Neuronal stem cell (in vitro differentiated cells): ENCODE data around the gene TRIOBP.
A peak's percentile ranks its signal among the peaks of the same experiment; 100 is the strongest.

Source experiments
- DNase-seq: peaks from one replicate; pipeline ENCODE4 v3.0.0-alpha.2; 2013; ENCODE audit warnings: low spot score
- H2AFZ ChIP-seq: one replicate; pipeline ENCODE4 v1.6.1; 2013; ENCODE audit warnings: mild to moderate bottlenecking, low read length, inconsistent platforms
- H2AK5ac ChIP-seq: 2 replicates; pipeline ENCODE4 v1.6.1; 2013; ENCODE audit warnings: low read depth, mild to moderate bottlenecking, inconsistent platforms, low read length, moderate library complexity, mixed read lengths
- H2BK120ac ChIP-seq: 2 replicates; pipeline ENCODE4 v1.6.1; 2013; ENCODE audit warnings: low read depth, mild to moderate bottlenecking, inconsistent platforms, low read length, moderate library complexity, mixed read lengths
- H2BK12ac ChIP-seq: one replicate; pipeline ENCODE4 v1.6.1; 2013; ENCODE audit warnings: low read length, inconsistent platforms
- H2BK15ac ChIP-seq: 2 replicates; pipeline ENCODE4 v1.6.1; 2013; ENCODE audit warnings: mild to moderate bottlenecking, low read length, inconsistent platforms, mixed read lengths
- H2BK5ac ChIP-seq: one replicate; pipeline ENCODE4 v1.6.1; 2013; ENCODE audit warnings: inconsistent platforms, mild to moderate bottlenecking, low read length, moderate library complexity
- H3K14ac ChIP-seq: one replicate; pipeline ENCODE4 v1.6.1; 2013; ENCODE audit warnings: low read length, inconsistent platforms
- H3K18ac ChIP-seq: 2 replicates; pipeline ENCODE4 v1.6.1; 2013; ENCODE audit warnings: low read length, inconsistent platforms
- H3K23ac ChIP-seq: 2 replicates; pipeline ENCODE4 v1.6.1; 2013; ENCODE audit warnings: low read depth, mild to moderate bottlenecking, mixed read lengths, low read length, inconsistent platforms; ENCODE audit not compliant: poor library complexity
- H3K27ac ChIP-seq: replicated peaks from 3 replicates; pipeline ENCODE4 v1.5.1; 2013; ENCODE audit warnings: low read length, inconsistent platforms
- H3K27me3 ChIP-seq, 3 experiments: 2 replicates each; pipeline ENCODE4 v1.6.1; 2013; ENCODE audit warnings: low read length in 3 of 3, mild to moderate bottlenecking in 2 of 3, inconsistent platforms in 1 of 3, low read depth in 1 of 3, mixed read lengths in 1 of 3, moderate library complexity in 1 of 3; ENCODE audit not compliant: control insufficient read depth in 3 of 3, insufficient read depth in 3 of 3
- H3K36me3 ChIP-seq, 2 donors: replicated peaks in 1 of 2; 2 replicates each; pipeline ENCODE4 v1.6.1; 2013; ENCODE audit warnings: low read length in 2 of 2; ENCODE audit not compliant: control insufficient read depth in 2 of 2, insufficient read depth in 2 of 2
- H3K4ac ChIP-seq: 2 replicates; pipeline ENCODE4 v1.6.1; 2013; ENCODE audit warnings: inconsistent platforms, mild to moderate bottlenecking, low read length, moderate library complexity
- H3K4me1 ChIP-seq, 2 donors: 1 replicate in 1 of 2; 2 replicates in 1 of 2; pipeline ENCODE4 v1.6.1; 2013; ENCODE audit warnings: low read length in 2 of 2, low read depth in 1 of 2; ENCODE audit not compliant: control insufficient read depth in 2 of 2, insufficient read depth in 1 of 2
- H3K4me2 ChIP-seq: one replicate; pipeline ENCODE4 v1.6.1; 2013; ENCODE audit warnings: mild to moderate bottlenecking, low read length, inconsistent platforms; ENCODE audit not compliant: insufficient read depth, poor library complexity, severe bottlenecking
- H3K4me3 ChIP-seq, 2 donors: 2 replicates each; pipeline ENCODE4 v1.5.1; 2013; ENCODE audit warnings: low read length in 2 of 2, mild to moderate bottlenecking in 2 of 2, inconsistent platforms in 1 of 2, moderate library complexity in 1 of 2
- H3K79me1 ChIP-seq: one replicate; pipeline ENCODE4 v1.6.1; 2013; ENCODE audit warnings: low read depth, mild to moderate bottlenecking, inconsistent platforms, low read length, moderate library complexity
- H3K9ac ChIP-seq: one replicate; pipeline ENCODE4 v1.6.1; 2013; ENCODE audit warnings: mild to moderate bottlenecking, low read depth, low read length, inconsistent platforms; ENCODE audit not compliant: poor library complexity
- H3K9me3 ChIP-seq, 2 donors: replicated peaks in 1 of 2; 2 replicates each; pipeline versions ENCODE3 to v1.6.1; 2013; ENCODE audit warnings: low read length in 2 of 2, mild to moderate bottlenecking in 2 of 2, inconsistent platforms in 1 of 2, low read depth in 1 of 2, mixed read lengths in 1 of 2, moderate library complexity in 1 of 2; ENCODE audit not compliant: control insufficient read depth in 2 of 2, insufficient read depth in 1 of 2
- H4K8ac ChIP-seq: one replicate; pipeline ENCODE4 v1.6.1; 2013; ENCODE audit warnings: low read depth, mild to moderate bottlenecking, inconsistent platforms, low read length, moderate library complexity
- H4K91ac ChIP-seq: one replicate; pipeline ENCODE4 v1.6.1; 2013; ENCODE audit warnings: low read length, low read depth, mild to moderate bottlenecking, inconsistent platforms; ENCODE audit not compliant: poor library complexity
- WGBS, 2 donors: extraction: QIAGEN DNeasy Blood & Tissue Kit; methylation state at CpG; one replicate each; pipeline ENCODE4 v1.1.7; 2013; ENCODE audit warnings: missing lambda C conversion rate in 2 of 2, mixed read lengths in 1 of 2; ENCODE audit not compliant: insufficient read length in 2 of 2, insufficient replicate concordance in 1 of 2; ENCODE audit errors: extremely low coverage in 2 of 2; 5-methylcytosine and 5-hydroxymethylcytosine counted together

Gene TRIOBP

DNA sequence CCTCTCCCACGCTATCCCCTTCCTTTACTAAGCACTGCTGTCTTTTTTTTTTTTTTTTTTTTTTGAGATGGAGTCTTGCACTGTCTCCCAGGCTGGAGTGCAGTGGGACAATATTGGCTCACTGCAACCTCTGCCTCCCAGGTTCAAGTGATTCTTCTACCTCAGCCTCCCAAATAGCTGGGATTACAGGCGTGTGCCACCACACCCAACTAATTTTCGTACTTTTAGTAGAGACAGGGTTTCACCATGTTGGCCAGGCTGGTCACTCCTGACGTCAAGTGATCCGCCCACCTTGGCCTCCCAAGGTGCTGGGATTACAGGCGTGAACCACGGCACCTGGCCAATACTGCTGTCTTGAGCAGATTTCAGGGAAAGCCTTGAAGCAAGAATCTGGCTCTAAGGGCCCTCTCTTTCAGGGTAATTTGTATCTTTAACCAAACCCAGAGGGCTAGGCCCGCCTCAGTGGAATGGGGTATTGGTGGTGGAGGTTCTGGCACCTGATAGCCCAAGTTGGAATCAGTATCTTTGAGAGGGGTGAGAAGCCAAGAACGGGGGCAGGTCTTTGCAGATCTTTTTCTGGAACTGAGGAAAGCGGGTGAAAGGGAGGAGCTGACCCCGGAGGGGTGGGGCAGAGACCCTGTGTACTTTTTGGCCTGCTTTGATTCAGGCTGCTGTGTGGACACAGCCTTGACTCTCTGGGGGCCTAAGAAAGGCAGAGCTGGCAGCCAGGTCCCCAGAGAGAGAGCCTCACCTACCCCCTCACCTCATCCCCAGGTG lies 37.0 kb downstream of the TRIOBP start:
- H3K27me3 ChIP-seq, result no peaks in the 10 kb centered on the region
- H3K9me3 ChIP-seq, result no peaks in the 10 kb centered on the region
- H4K91ac ChIP-seq, result no peak overlapping the region
- H2BK5ac ChIP-seq, result no peak overlapping the region
- H3K14ac ChIP-seq, result no peak overlapping the region
- H3K4me2 ChIP-seq, result no peak overlapping the region
- DNase-seq, result no peak
- H3K23ac ChIP-seq, result no peak overlapping the region
- H3K18ac ChIP-seq, result no peak overlapping the region
- no peak overlapping the region for H2BK15ac ChIP-seq
- H2BK120ac ChIP-seq, result no peak overlapping the region
- H3K4me3 ChIP-seq, result no peak overlapping the region
- H3K36me3 ChIP-seq, result peaks cover 0 to 4% of the 10 kb centered on the region in 2 donors
- H3K27ac ChIP-seq, result no peak overlapping the region
- H2AFZ ChIP-seq, result no peak overlapping the region
- no peak overlapping the region for H3K4ac ChIP-seq
- peak overlapping the region; percentile 28 for H2AK5ac ChIP-seq
- H2BK12ac ChIP-seq, result no peak overlapping the region
- no peak overlapping the region for H3K9ac ChIP-seq
- no peak overlapping the region for H4K8ac ChIP-seq
- WGBS, 2 donors, result no CpG with 5 or more reads among the region's 11 CpGs
- peaks cover 3 to 6% of the 10 kb centered on the region in 2 donors for H3K4me1 ChIP-seq
- no peaks in the 10 kb centered on the region for H3K79me1 ChIP-seq

DNA sequence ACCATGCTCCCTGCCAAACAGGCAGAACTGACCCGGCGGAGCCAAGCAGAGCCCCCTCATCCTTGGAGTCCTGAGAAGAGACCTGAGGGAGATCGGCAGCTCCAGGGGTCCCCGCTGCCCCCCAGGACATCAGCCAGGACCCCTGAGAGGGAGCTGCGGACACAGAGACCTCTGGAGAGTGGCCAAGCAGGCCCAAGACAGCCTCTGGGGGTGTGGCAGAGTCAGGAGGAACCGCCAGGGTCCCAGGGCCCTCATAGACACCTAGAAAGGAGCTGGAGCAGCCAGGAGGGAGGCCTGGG lies 37.5 kb downstream of the TRIOBP start:
- Histone ChIP-seq H3K18ac (no peak overlapping the region), H3K4me2 (no peak overlapping the region), H3K4me3 (no peak overlapping the region), H3K79me1 (no peaks in the 10 kb centered on the region), H2AFZ (peak overlapping the region; percentile 83), H4K8ac (no peak overlapping the region), H2BK12ac (no peak overlapping the region), H3K27ac (no peak overlapping the region), H4K91ac (no peak overlapping the region), H3K36me3 (peaks cover 0 to 4% of the 10 kb centered on the region in 2 donors), H3K9ac (no peak overlapping the region), H3K23ac (no peak overlapping the region), H2BK15ac (peak overlapping the region; percentile 23), H3K27me3 (no peaks in the 10 kb centered on the region), H3K9me3 (no peaks in the 10 kb centered on the region), H2AK5ac (peak overlapping the region; percentile 28), H3K4me1 (peaks cover 3 to 6% of the 10 kb centered on the region in 2 donors), H3K4ac (no peak overlapping the region), H3K14ac (no peak overlapping the region), H2BK5ac (no peak overlapping the region), H2BK120ac (peak overlapping the region; percentile 37)
- DNase-seq, result no peak
- no CpG with 5 or more reads among the region's 6 CpGs for WGBS, 2 donors

DNA sequence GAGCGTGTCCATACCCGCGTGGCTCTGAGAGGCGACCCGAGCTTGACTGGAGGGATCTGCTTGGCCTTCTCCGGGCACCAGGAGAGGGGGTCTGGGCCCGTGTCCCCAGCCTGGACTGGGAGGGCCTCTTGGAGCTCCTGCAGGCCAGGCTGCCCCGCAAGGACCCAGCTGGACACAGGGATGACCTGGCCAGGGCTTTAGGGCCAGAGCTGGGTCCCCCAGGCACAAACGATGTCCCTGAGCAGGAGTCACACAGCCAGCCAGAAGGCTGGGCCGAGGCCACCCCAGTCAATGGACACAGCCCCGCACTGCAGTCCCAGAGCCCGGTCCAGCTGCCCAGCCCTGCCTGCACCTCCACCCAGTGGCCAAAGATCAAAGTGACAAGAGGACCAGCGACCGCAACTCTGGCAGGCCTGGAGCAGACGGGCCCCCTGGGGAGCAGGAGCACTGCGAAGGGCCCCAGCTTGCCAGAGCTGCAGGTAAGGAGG lies 38.2 kb downstream of the TRIOBP start:
- peak overlapping the region; percentile 83 for H2AFZ ChIP-seq
- no peak overlapping the region for H2BK12ac ChIP-seq
- H3K18ac ChIP-seq, result peak overlapping the region; percentile 66
- H2AK5ac ChIP-seq, result peak overlapping the region; percentile 28
- peaks cover 3 to 6% of the 10 kb centered on the region in 2 donors for H3K4me1 ChIP-seq
- H4K8ac ChIP-seq, result no peak overlapping the region
- DNase-seq, result peak; percentile 48
- H3K27me3 ChIP-seq, result no peaks in the 10 kb centered on the region
- peaks cover 0 to 4% of the 10 kb centered on the region in 2 donors for H3K36me3 ChIP-seq
- H3K79me1 ChIP-seq, result no peaks in the 10 kb centered on the region
- no peak overlapping the region for H4K91ac ChIP-seq
- H3K9me3 ChIP-seq, result no peaks in the 10 kb centered on the region
- no peak overlapping the region for H3K4me2 ChIP-seq
- peak overlapping the region; percentile 3 for H3K23ac ChIP-seq
- no peak overlapping the region for H3K27ac ChIP-seq
- H3K14ac ChIP-seq, result no peak overlapping the region
- H3K4me3 ChIP-seq, result no peak overlapping the region
- peak overlapping the region; percentile 23 for H2BK15ac ChIP-seq
- H3K9ac ChIP-seq, result peak overlapping the region; percentile 71
- H3K4ac ChIP-seq, result no peak overlapping the region
- no peak overlapping the region for H2BK120ac ChIP-seq
- no peak overlapping the region for H2BK5ac ChIP-seq
- no CpG with 5 or more reads among the region's 16 CpGs for WGBS, 2 donors

DNA sequence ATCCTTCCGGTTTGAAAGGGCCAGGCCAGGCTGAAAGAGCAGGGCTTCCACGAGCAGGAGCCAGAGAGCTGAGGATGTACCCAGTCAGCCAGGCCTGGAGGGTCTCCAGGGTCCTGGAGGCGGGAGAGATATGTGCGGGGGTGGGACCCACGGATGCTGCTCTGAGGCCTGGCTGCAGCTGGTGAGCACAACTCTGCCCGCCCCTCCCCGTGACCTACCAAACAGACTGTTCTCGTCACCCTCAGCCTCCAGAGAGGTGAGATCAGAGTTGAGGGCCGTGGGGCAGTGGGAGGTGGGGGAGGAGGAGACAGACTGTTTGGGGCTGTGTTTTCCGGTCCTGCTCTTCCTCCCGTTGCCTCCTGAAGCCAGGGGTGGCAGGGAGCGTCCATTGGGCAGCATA lies 42.2 kb downstream of the TRIOBP start:
- H3K27ac ChIP-seq, result no peak overlapping the region
- no peak overlapping the region for H2BK120ac ChIP-seq
- no peak overlapping the region for H2BK12ac ChIP-seq
- no peak overlapping the region for H2AK5ac ChIP-seq
- no peak overlapping the region for H2BK15ac ChIP-seq
- H4K91ac ChIP-seq, result no peak overlapping the region
- H2BK5ac ChIP-seq, result no peak overlapping the region
- no peak overlapping the region for H3K4ac ChIP-seq
- peaks cover 0 to 8% of the 10 kb centered on the region in 2 donors for H3K36me3 ChIP-seq
- WGBS, 2 donors, result no CpG with 5 or more reads among the region's 12 CpGs
- no peak for DNase-seq
- no peaks in the 10 kb centered on the region for H3K9me3 ChIP-seq
- H3K4me2 ChIP-seq, result no peak overlapping the region
- no peak overlapping the region for H3K14ac ChIP-seq
- no peaks in the 10 kb centered on the region for H3K79me1 ChIP-seq
- H2AFZ ChIP-seq, result no peak overlapping the region
- H3K4me1 ChIP-seq, result peaks cover 9 to 10% of the 10 kb centered on the region in 2 donors
- no peak overlapping the region for H3K9ac ChIP-seq
- H3K27me3 ChIP-seq, result no peaks in the 10 kb centered on the region
- H4K8ac ChIP-seq, result no peak overlapping the region
- H3K23ac ChIP-seq, result peak overlapping the region; percentile 27
- no peak overlapping the region for H3K18ac ChIP-seq
- peak overlapping the region in 1 of 2 donors; percentile 8 for H3K4me3 ChIP-seq
